Right lobe of liver (tissue), 4 donors: ENCODE data around the gene HAND1.

ENCODE experiments used
- CTCF ChIP-seq, 4 donors: fragments of 200-600 bp in 3 of 4; fragments of 450-650 bp in 1 of 4; IDR thresholded peaks; one replicate each; pipeline versions ENCODE4 v1.5.1 to v1.8.0; 2016 to 2022; ENCODE audit warnings: antibody characterized with exemption in 4 of 4, mild to moderate bottlenecking in 2 of 4
- POLR2A ChIP-seq: fragments of 450-650 bp; IDR thresholded peaks from one replicate; pipeline ENCODE4 v1.6.1; 2017; ENCODE audit warnings: antibody characterized with exemption, mild to moderate bottlenecking
- donor health status: DM: no; HTN: no; CAD: no.
- donor health status: DM: no; HTN: no; CAD: no.
- donor health status: DM: no; HTN: yes; CAD: no.

- no peak for TF ChIP-seq CTCF (IDR thresholded peaks at IDR 0.05)
- no peak for TF ChIP-seq POLR2A
Measured at GRCh38 chr5:154435226-154435625, 42.8 kb downstream of the HAND1 start.
